ENCODE data around the gene BAIAP2L1. TPM values are rescaled to one million over a fixed set of nuclear protein-coding genes. Genes with fewer than 3 reads are reported as not detected.
"Not testable (repeated sequence)": the region's sequence is repeated elsewhere in the genome, so short reads cannot be mapped to it uniquely, and the experiment has no call there.

BAIAP2L1 gene
- 10 to 100 TPM; 23.8 to 51.4 (median 33.1) TPM for polyA plus RNA-seq
- long read RNA-seq, donor 1, partial matches to known transcripts = 15 of 17 reads
- long read RNA-seq, donor 1, other reads (novel, unspliced or antisense) = 0 of 17 reads
- long read RNA-seq, donor 2 = 0 reads
- long read RNA-seq, donor 3, partial matches to known transcripts = 6 of 7 reads
- long read RNA-seq, donor 3, other reads (novel, unspliced or antisense) = 0 of 7 reads
- long read RNA-seq, donor 4 = 0 reads
- long read RNA-seq, donor 5 = 0 reads
- long read RNA-seq, donor 6, partial matches to known transcripts = 0 of 1 reads
- long read RNA-seq, donor 6, other reads (novel, unspliced or antisense) = 0 of 1 reads
- long read RNA-seq, donor 7 = 0 reads
- long read RNA-seq, donor 8 = 0 reads
- long read RNA-seq, donor 9, partial matches to known transcripts = 0 of 1 reads
- long read RNA-seq, donor 9, other reads (novel, unspliced or antisense) = 0 of 1 reads
- long read RNA-seq, donor 10, partial matches to known transcripts = 0 of 2 reads
- long read RNA-seq, donor 10, other reads (novel, unspliced or antisense) = 0 of 2 reads

- Histone ChIP-seq H3K4me3 (ENCODE audit: low read depth in 1 of 3, low read length in 3 of 3) (peak within 1 kb of the TSS; percentile 40 to 91 (median 61)), H3K27ac (ENCODE audit: low read depth in 1 of 3, low read length in 2 of 3) (peak within 1 kb of the TSS; percentile 82 to 97 (median 95)), H3K9me3 (ENCODE audit: control insufficient read depth in 2 of 2, insufficient read depth in 1 of 2, low read depth in 1 of 2, low read length in 1 of 2) (no peaks in the 10 kb centered on the region), H3K27me3 (ENCODE audit: control insufficient read depth in 3 of 3, insufficient read depth in 3 of 3, low read length in 3 of 3) (peaks cover 0 to 3% (median 0%) of the 10 kb centered on the region in 3 donors), H3K4me1 (ENCODE audit: control insufficient read depth in 3 of 3, insufficient read depth in 2 of 3, low read depth in 1 of 3, low read length in 2 of 3) (peaks cover 0 to 7% (median 0%) of the 10 kb centered on the region in 3 donors), H3K36me3 (ENCODE audit: control insufficient read depth in 3 of 3, insufficient read depth in 2 of 3, low read depth in 1 of 3, low read length in 3 of 3) (no peaks in the 10 kb centered on the region)
- 0 to 1% (median 1%) methylated on average over 27 to 76 of the region's 76 CpGs for WGBS, 3 donors
- no peak for FAIRE-seq
- peak; percentile 93 to 96 for DNase-seq
These were observed at the start of gene BAIAP2L1 for GRCh38 chr7:98400542-98401340. TSS of gene BAIAP2L1 (minus strand) at chr7:98401090. CDS start at chr7:98400852, 238 bp downstream.

- 72 to 79% (median 76%) methylated on average over 7 of the region's 7 CpGs for WGBS, 3 donors
- Histone ChIP-seq H3K36me3 (ENCODE audit: control insufficient read depth in 3 of 3, insufficient read depth in 2 of 3, low read depth in 1 of 3, low read length in 3 of 3) (no peaks in the 10 kb centered on the region), H3K4me3 (ENCODE audit: low read depth in 1 of 3, low read length in 3 of 3) (no peak overlapping the region), H3K27ac (ENCODE audit: low read depth in 1 of 3, low read length in 2 of 3) (no peak overlapping the region), H3K4me1 (ENCODE audit: control insufficient read depth in 3 of 3, insufficient read depth in 2 of 3, low read depth in 1 of 3, low read length in 2 of 3) (no peaks in the 10 kb centered on the region), H3K27me3 (ENCODE audit: control insufficient read depth in 3 of 3, insufficient read depth in 3 of 3, low read length in 3 of 3) (no peaks in the 10 kb centered on the region), H3K9me3 (ENCODE audit: control insufficient read depth in 2 of 2, insufficient read depth in 1 of 2, low read depth in 1 of 2, low read length in 1 of 2) (peaks cover 0 to 8% of the 10 kb centered on the region in 2 donors)
- DNase-seq (no peak), FAIRE-seq (no peak)
These were observed 47.9 kb upstream of the BAIAP2L1 start for GRCh38 chr7:98448766-98449165.

- FAIRE-seq; H3K27me3 ChIP-seq (ENCODE audit: control insufficient read depth in 3 of 3, insufficient read depth in 3 of 3, low read length in 3 of 3); H3K9me3 ChIP-seq (ENCODE audit: control insufficient read depth in 2 of 2, insufficient read depth in 1 of 2, low read depth in 1 of 2, low read length in 1 of 2); H3K4me3 ChIP-seq (ENCODE audit: low read depth in 1 of 3, low read length in 3 of 3); DNase-seq; H3K36me3 ChIP-seq (ENCODE audit: control insufficient read depth in 3 of 3, insufficient read depth in 2 of 3, low read depth in 1 of 3, low read length in 3 of 3); H3K27ac ChIP-seq (ENCODE audit: low read depth in 1 of 3, low read length in 2 of 3); H3K4me1 ChIP-seq (ENCODE audit: control insufficient read depth in 3 of 3, insufficient read depth in 2 of 3, low read depth in 1 of 3, low read length in 2 of 3): not testable (repeated sequence)
- 62 to 72% (median 72%) methylated on average over 2 of the region's 2 CpGs for WGBS, 3 donors
These were observed 40.1 kb upstream of the BAIAP2L1 start for GRCh38 chr7:98440992-98441391.

GRCh38 chr7:98439484-98439883 lies 38.6 kb upstream of the BAIAP2L1 start:
- 43 to 46% (median 43%) methylated on average over 2 of the region's 2 CpGs for WGBS, 3 donors

GRCh38 chr7:98434087-98434486 lies 33.2 kb upstream of the BAIAP2L1 start:
- no peaks in the 10 kb centered on the region for H3K4me1 ChIP-seq (ENCODE audit: control insufficient read depth in 3 of 3, insufficient read depth in 2 of 3, low read depth in 1 of 3, low read length in 2 of 3)
- no peaks in the 10 kb centered on the region for H3K36me3 ChIP-seq (ENCODE audit: control insufficient read depth in 3 of 3, insufficient read depth in 2 of 3, low read depth in 1 of 3, low read length in 3 of 3)
- H3K27me3 ChIP-seq (ENCODE audit: control insufficient read depth in 3 of 3, insufficient read depth in 3 of 3, low read length in 3 of 3) = peaks cover 0 to 2% (median 0%) of the 10 kb centered on the region in 3 donors
- FAIRE-seq = no peak
- WGBS, 3 donors = 83 to 85% (median 84%) methylated on average over 10 of the region's 10 CpGs
- H3K27ac ChIP-seq (ENCODE audit: low read depth in 1 of 3, low read length in 2 of 3) = no peak overlapping the region
- no peak for DNase-seq
- no peaks in the 10 kb centered on the region for H3K9me3 ChIP-seq (ENCODE audit: control insufficient read depth in 2 of 2, insufficient read depth in 1 of 2, low read depth in 1 of 2, low read length in 1 of 2)
- no peak overlapping the region for H3K4me3 ChIP-seq (ENCODE audit: low read depth in 1 of 3, low read length in 3 of 3)

More at GRCh38 chr7:98439484-98439883, 38.6 kb upstream of the BAIAP2L1 start:
- Histone ChIP-seq H3K4me1 (ENCODE audit: control insufficient read depth in 3 of 3, insufficient read depth in 2 of 3, low read depth in 1 of 3, low read length in 2 of 3) (no peaks in the 10 kb centered on the region), H3K27ac (ENCODE audit: low read depth in 1 of 3, low read length in 2 of 3) (no peak overlapping the region), H3K4me3 (ENCODE audit: low read depth in 1 of 3, low read length in 3 of 3) (no peak overlapping the region), H3K36me3 (ENCODE audit: control insufficient read depth in 3 of 3, insufficient read depth in 2 of 3, low read depth in 1 of 3, low read length in 3 of 3) (no peaks in the 10 kb centered on the region), H3K9me3 (ENCODE audit: control insufficient read depth in 2 of 2, insufficient read depth in 1 of 2, low read depth in 1 of 2, low read length in 1 of 2) (peaks cover 0 to 6% of the 10 kb centered on the region in 2 donors), H3K27me3 (ENCODE audit: control insufficient read depth in 3 of 3, insufficient read depth in 3 of 3, low read length in 3 of 3) (peaks cover 0 to 3% (median 0%) of the 10 kb centered on the region in 3 donors)
- no peak for FAIRE-seq
- no peak for DNase-seq

- no peak for FAIRE-seq
- DNase-seq = no peak
- WGBS, 3 donors = 87 to 92% (median 89%) methylated on average over 10 to 13 of the region's 13 CpGs
- Histone ChIP-seq H3K4me1 (ENCODE audit: control insufficient read depth in 3 of 3, insufficient read depth in 2 of 3, low read depth in 1 of 3, low read length in 2 of 3) (no peaks in the 10 kb centered on the region), H3K27me3 (ENCODE audit: control insufficient read depth in 3 of 3, insufficient read depth in 3 of 3, low read length in 3 of 3) (no peaks in the 10 kb centered on the region), H3K36me3 (ENCODE audit: control insufficient read depth in 3 of 3, insufficient read depth in 2 of 3, low read depth in 1 of 3, low read length in 3 of 3) (no peaks in the 10 kb centered on the region), H3K9me3 (ENCODE audit: control insufficient read depth in 2 of 2, insufficient read depth in 1 of 2, low read depth in 1 of 2, low read length in 1 of 2) (no peaks in the 10 kb centered on the region), H3K27ac (ENCODE audit: low read depth in 1 of 3, low read length in 2 of 3) (no peak overlapping the region), H3K4me3 (ENCODE audit: low read depth in 1 of 3, low read length in 3 of 3) (no peak overlapping the region)
These were observed 28.9 kb upstream of the BAIAP2L1 start for GRCh38 chr7:98429799-98430198.

- WGBS, 3 donors = 80 to 89% (median 88%) methylated on average over 2 of the region's 2 CpGs
- peaks cover 0 to 3% (median 0%) of the 10 kb centered on the region in 3 donors for H3K4me1 ChIP-seq (ENCODE audit: control insufficient read depth in 3 of 3, insufficient read depth in 2 of 3, low read depth in 1 of 3, low read length in 2 of 3)
- no peak for FAIRE-seq
These were observed 22.2 kb upstream of the BAIAP2L1 start for GRCh38 chr7:98423043-98423442.

GRCh38 chr7:98420966-98421612 lies 20.2 kb upstream of the BAIAP2L1 start:
- Histone ChIP-seq H3K9me3 (ENCODE audit: control insufficient read depth in 2 of 2, insufficient read depth in 1 of 2, low read depth in 1 of 2, low read length in 1 of 2) (no peaks in the 10 kb centered on the region), H3K27me3 (ENCODE audit: control insufficient read depth in 3 of 3, insufficient read depth in 3 of 3, low read length in 3 of 3) (no peaks in the 10 kb centered on the region), H3K4me3 (ENCODE audit: low read depth in 1 of 3, low read length in 3 of 3) (no peak overlapping the region), H3K4me1 (ENCODE audit: control insufficient read depth in 3 of 3, insufficient read depth in 2 of 3, low read depth in 1 of 3, low read length in 2 of 3) (peaks cover 0 to 3% (median 3%) of the 10 kb centered on the region in 3 donors), H3K36me3 (ENCODE audit: control insufficient read depth in 3 of 3, insufficient read depth in 2 of 3, low read depth in 1 of 3, low read length in 3 of 3) (no peaks in the 10 kb centered on the region), H3K27ac (ENCODE audit: low read depth in 1 of 3, low read length in 2 of 3) (no peak overlapping the region)
- 24 to 30% (median 26%) methylated on average over 27 of the region's 27 CpGs for WGBS, 3 donors
- FAIRE-seq = no peak
- DNase-seq = peak; percentile 82 to 90

More at GRCh38 chr7:98423043-98423442, 22.2 kb upstream of the BAIAP2L1 start:
- H3K27ac ChIP-seq (ENCODE audit: low read depth in 1 of 3, low read length in 2 of 3) = no peak overlapping the region
- H3K27me3 ChIP-seq (ENCODE audit: control insufficient read depth in 3 of 3, insufficient read depth in 3 of 3, low read length in 3 of 3) = no peaks in the 10 kb centered on the region
- H3K36me3 ChIP-seq (ENCODE audit: control insufficient read depth in 3 of 3, insufficient read depth in 2 of 3, low read depth in 1 of 3, low read length in 3 of 3) = no peaks in the 10 kb centered on the region
- no peak for DNase-seq
- H3K4me3 ChIP-seq (ENCODE audit: low read depth in 1 of 3, low read length in 3 of 3) = no peak overlapping the region
- H3K9me3 ChIP-seq (ENCODE audit: control insufficient read depth in 2 of 2, insufficient read depth in 1 of 2, low read depth in 1 of 2, low read length in 1 of 2) = no peaks in the 10 kb centered on the region

Data from small intestine (tissue), 16 donors.